Activated B cell treated with CpG ODN at 0.5 μM for 24 hours (primary cell): ENCODE measurements around the gene CERS6. TPM values are rescaled to one million over a fixed set of nuclear protein-coding genes. Genes with fewer than 3 reads are reported as not detected.
A peak's percentile ranks its signal among the peaks of the same experiment; 100 is the strongest.

Experiments used
- ATAC-seq: fragments of 200-7000 bp; cut with Tn5 transposase; one replicate; pipeline ENCODE4 v1.10.0; 2021; ENCODE audit warnings: low read depth, mild to moderate bottlenecking, moderate library complexity
- CTCF ChIA-PET: fragments of 350-600 bp; sonication (Branson Sonifier 250); formaldehyde crosslinking; loops from one replicate; lab custom pipeline; 2021; ENCODE audit warnings: antibody characterized with exemption; lab: Charles Lee
- POLR2A ChIA-PET: fragments of 350-600 bp; sonication (Branson Sonifier 250); formaldehyde crosslinking; loops from one replicate; lab custom pipeline; 2021; ENCODE audit warnings: antibody characterized with exemption; lab: Charles Lee
- DNase-seq: peaks from one replicate; pipeline ENCODE4 v3.0.0; 2022
- H3K27ac Mint-ChIP-seq: one replicate; pipeline ENCODE4 v1.8.0; 2020; ENCODE audit warnings: mixed read lengths
- H3K27me3 Mint-ChIP-seq: one replicate; pipeline ENCODE4 v1.8.0; 2021; ENCODE audit warnings: mixed read lengths
- H3K36me3 Mint-ChIP-seq: one replicate; pipeline ENCODE4 v1.8.0; 2021; ENCODE audit warnings: low read depth, mixed read lengths
- H3K4me1 Mint-ChIP-seq: one replicate; pipeline ENCODE4 v1.8.0; 2021; ENCODE audit warnings: mixed read lengths
- H3K4me3 Mint-ChIP-seq: one replicate; pipeline ENCODE4 v1.8.0; 2020; ENCODE audit warnings: mild to moderate bottlenecking, mixed read lengths
- H3K9me3 Mint-ChIP-seq: one replicate; pipeline ENCODE4 v1.8.0; 2020; ENCODE audit warnings: mixed read lengths
- intact Hi-C: fragments of 100-400 bp; cut with micrococcal nuclease; formaldehyde crosslinking; loops from one replicate; pipeline ENCODE4 v1.15.1; 2024
- total RNA-seq: library from RNA; stranded (reverse); gene quantifications from 2 replicates; pipeline ENCODE4 v1.2.3, GENCODE V29; 2022
- TF ChIP-seq, protein P1 (sequence below): fragments of 200-600 bp; IDR thresholded peaks from one replicate; pipeline ENCODE4 v1.8.0; 2022; ENCODE audit warnings: antibody characterized with exemption, mild to moderate bottlenecking

Gene CERS6
- total RNA-seq, 1 donor from 2014 or later = 5.3 TPM

DNA sequence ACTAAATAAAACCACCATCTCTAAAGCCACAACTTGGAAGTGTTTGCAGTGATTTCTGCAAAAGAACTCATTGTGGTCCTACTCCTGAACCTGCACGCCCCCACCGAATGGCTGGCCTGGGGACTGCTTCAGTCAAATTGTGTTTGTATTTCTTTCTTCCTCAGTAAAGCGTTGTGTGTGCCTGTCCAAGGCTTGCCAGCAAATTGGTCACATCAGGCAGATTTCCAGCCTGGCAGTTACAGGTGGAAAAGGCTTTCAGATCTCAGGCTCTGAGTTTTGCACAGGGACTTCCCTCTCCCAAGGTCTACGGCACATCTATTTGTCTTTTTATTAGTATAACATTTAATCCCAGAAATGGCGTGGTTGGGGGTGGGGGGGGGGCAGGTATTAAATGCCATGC lies 292.4 kb downstream of the CERS6 start:
- CTCF ChIA-PET = no interaction called here
- TF ChIP-seq, protein P1, sequence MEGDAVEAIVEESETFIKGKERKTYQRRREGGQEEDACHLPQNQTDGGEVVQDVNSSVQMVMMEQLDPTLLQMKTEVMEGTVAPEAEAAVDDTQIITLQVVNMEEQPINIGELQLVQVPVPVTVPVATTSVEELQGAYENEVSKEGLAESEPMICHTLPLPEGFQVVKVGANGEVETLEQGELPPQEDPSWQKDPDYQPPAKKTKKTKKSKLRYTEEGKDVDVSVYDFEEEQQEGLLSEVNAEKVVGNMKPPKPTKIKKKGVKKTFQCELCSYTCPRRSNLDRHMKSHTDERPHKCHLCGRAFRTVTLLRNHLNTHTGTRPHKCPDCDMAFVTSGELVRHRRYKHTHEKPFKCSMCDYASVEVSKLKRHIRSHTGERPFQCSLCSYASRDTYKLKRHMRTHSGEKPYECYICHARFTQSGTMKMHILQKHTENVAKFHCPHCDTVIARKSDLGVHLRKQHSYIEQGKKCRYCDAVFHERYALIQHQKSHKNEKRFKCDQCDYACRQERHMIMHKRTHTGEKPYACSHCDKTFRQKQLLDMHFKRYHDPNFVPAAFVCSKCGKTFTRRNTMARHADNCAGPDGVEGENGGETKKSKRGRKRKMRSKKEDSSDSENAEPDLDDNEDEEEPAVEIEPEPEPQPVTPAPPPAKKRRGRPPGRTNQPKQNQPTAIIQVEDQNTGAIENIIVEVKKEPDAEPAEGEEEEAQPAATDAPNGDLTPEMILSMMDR = no peak
- no peak overlapping the region for H3K27ac Mint-ChIP-seq

DNA sequence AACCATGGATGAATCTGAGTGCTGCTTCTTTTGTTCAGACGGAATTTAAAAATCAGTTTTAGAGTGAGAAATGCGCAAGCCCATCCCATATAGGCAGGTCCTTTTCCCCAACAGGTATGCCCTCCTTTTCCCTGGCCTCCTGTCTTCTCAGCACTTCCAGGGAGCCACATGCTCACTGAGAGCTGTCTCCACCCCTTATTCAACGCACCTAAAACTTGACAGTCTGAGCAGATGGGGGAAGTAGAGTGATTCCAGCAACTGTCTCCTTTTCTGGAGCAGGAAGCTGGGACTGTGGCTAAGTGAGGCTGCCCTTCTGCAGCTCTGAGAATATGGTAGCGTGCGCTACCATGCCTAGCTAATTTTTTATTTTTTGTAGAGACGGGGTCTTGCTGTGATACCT lies 293.2 kb downstream of the CERS6 start:
- ChIA-PET POLR2A (no interaction called here), CTCF (no interaction called here)
- Mint-ChIP-seq H3K4me3 (no peak overlapping the region), H3K36me3 (peaks cover 5% of the 10 kb centered on the region), H3K9me3 (no peaks in the 10 kb centered on the region), H3K27ac (no peak overlapping the region), H3K27me3 (no peaks in the 10 kb centered on the region), H3K4me1 (no peaks in the 10 kb centered on the region)
- DNase-seq (no peak), ATAC-seq (no peak)
- intact Hi-C loops = no loop called here
- TF ChIP-seq, protein P1 = no peak

More for the DNA sequence above, 292.4 kb downstream of the CERS6 start:
- no peak for ATAC-seq
- H3K9me3 Mint-ChIP-seq = no peaks in the 10 kb centered on the region
- H3K4me3 Mint-ChIP-seq = no peak overlapping the region
- POLR2A ChIA-PET = no interaction called here
- DNase-seq = no peak
- no peaks in the 10 kb centered on the region for H3K4me1 Mint-ChIP-seq
- no peaks in the 10 kb centered on the region for H3K27me3 Mint-ChIP-seq
- intact Hi-C loops = no loop called here
- H3K36me3 Mint-ChIP-seq = peaks cover 5% of the 10 kb centered on the region

DNA sequence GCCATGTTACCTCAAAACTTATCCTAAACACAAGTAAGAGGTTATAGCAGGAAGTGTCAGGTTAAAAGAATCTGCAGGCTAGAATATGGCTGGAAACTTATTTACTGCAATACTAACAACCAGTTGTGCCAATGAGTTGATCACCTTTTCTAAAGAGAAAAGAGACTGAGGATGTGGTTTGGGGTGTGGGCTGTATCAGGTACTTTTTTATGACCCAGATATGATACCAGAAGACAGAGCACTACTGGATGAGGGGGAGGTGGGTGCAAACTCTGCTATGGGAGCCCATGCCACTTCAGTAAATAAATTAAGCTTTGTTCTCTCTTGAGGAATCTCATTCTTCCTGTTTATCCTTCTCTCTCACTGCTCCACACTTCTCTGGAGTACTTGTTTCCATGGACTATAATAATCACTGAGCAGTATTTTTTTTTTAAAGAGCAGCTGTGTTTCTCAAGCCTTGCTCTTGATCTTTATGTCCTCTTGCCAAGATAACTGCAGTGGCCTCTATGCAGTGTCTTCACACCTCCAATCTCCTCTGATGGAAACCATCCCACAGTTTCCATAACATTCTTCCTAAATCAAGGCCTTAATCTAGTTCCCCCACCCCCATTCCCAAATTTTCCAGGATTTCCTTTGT lies 295.1 kb downstream of the CERS6 start:
- Mint-ChIP-seq H3K9me3 (no peaks in the 10 kb centered on the region), H3K36me3 (peaks cover 3% of the 10 kb centered on the region), H3K4me1 (no peaks in the 10 kb centered on the region), H3K27me3 (no peaks in the 10 kb centered on the region), H3K27ac (peak overlapping the region; percentile 36), H3K4me3 (no peak overlapping the region)
- intact Hi-C loops = no loop called here
- TF ChIP-seq, protein P1 = no peak
- DNase-seq (no peak), ATAC-seq (no peak)
- CTCF ChIA-PET = no interaction called here
- POLR2A ChIA-PET = no interaction called here

DNA sequence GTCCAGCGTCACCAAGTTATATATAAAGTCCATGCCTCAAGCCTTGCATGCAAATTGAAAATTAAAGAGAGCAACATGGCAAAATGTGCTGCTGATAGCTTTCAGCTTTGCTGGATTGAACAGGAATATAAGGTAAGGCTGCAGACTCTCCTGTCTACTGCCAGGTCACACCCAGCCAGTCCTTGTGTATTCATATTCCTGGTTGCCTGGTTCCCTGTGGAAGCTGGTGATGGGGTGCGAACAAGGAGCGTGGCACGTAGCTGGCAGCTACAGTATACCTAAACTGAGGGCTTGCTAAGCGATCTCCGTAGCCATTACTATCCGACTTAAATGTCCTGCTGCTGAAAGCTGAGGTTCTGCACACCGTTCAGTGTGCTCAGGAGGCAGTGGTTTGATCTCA lies 296.3 kb downstream of the CERS6 start:
- POLR2A ChIA-PET = no interaction called here
- no peak overlapping the region for H3K4me3 Mint-ChIP-seq

DNA sequence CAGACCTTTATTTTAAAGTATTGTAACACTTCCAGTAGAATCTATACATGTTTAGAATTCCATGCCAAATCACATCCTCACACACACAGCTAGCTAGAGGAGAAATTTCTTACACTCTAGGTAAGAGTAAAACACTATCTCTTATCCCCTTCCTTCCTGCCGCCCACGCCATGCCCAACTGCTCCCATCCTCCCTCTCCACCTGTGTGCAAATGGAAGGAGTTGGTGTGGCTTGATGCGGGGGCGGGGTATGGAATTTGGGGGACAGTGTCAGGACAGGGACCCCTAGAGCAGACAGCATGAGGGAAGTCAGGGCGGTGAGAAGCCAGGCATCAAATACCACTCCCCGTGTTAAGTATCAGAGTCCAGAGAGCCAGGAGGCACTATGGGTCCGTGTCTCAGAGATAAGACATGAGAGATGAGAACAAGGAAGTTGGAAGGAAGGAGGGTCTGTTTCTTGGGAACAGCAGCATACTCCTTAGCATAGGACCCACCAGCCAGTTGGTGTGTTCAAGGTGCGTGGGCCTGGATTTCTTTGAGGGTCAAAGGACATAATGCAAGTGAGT lies 297.8 kb downstream of the CERS6 start:
- TF ChIP-seq, protein P1 = no peak
- no peak for DNase-seq
- no peak overlapping the region for H3K4me3 Mint-ChIP-seq
- intact Hi-C loops = no loop called here
- H3K4me1 Mint-ChIP-seq = peaks cover 3% of the 10 kb centered on the region
- ChIA-PET CTCF (no interaction called here), POLR2A (no interaction called here)
- ATAC-seq = no peak
- H3K27me3 Mint-ChIP-seq = no peaks in the 10 kb centered on the region
- H3K9me3 Mint-ChIP-seq = no peaks in the 10 kb centered on the region
- no peak overlapping the region for H3K27ac Mint-ChIP-seq
- peaks cover 3% of the 10 kb centered on the region for H3K36me3 Mint-ChIP-seq

More for the DNA sequence above, 296.3 kb downstream of the CERS6 start:
- no peak overlapping the region for H3K27ac Mint-ChIP-seq
- H3K4me1 Mint-ChIP-seq = peaks cover 3% of the 10 kb centered on the region
- TF ChIP-seq, protein P1 = no peak
- DNase-seq (no peak), ATAC-seq (no peak)
- peaks cover 3% of the 10 kb centered on the region for H3K36me3 Mint-ChIP-seq
- CTCF ChIA-PET = no interaction called here
- no peaks in the 10 kb centered on the region for H3K27me3 Mint-ChIP-seq
- intact Hi-C loops = no loop called here
- H3K9me3 Mint-ChIP-seq = no peaks in the 10 kb centered on the region
